HG03064 (cell line): ENCODE measurements around the gene PTGES.
"Not testable (repeated sequence)": the region's sequence is repeated elsewhere in the genome, so short reads cannot be mapped to it uniquely, and the experiment has no call there.

Experiments
- ATAC-seq: cut with Tn5 transposase; IDR thresholded peaks from one replicate; pipeline ENCODE4 v1.9.1; 2021; ENCODE audit warnings: low read depth; ENCODE audit not compliant: unreplicated experiment

Gene PTGES

DNA sequence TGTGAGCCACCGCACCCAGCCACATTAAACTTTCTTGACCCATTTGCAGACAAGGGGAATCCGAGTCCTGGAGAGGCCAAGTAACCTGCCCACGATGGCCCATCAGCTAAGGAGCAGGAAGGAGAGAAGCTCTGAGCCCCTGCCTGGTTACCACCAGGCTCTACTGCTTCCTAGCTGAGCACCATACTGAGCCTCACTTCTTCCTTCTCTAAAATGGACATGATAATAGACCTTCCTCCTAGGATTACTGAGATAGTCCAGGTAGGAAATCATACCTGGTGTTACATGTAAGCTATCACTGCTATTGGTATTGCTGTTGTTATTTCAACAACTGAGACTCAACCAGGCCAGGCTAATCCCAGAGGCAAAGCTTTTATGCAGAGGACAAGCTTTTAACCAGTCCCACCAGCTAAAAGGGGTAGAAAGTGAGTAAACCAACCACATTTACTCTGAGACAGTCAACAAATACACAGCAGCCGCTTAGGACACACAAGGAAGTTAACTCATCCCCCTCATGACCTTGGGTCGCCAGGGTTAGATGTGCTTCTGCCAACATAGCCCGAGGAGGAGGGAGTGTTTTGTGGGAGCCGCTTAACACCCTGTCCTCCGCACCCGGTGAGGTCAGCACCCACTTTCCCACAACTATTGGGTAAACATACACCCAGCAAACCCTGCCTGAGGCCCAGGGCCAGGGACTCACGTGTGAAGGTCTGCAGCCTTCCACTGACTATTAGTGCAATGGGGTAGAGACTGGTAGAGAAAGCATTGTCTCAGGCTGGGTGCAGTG lies 20.6 kb upstream of the PTGES start:
- no peak for ATAC-seq

DNA sequence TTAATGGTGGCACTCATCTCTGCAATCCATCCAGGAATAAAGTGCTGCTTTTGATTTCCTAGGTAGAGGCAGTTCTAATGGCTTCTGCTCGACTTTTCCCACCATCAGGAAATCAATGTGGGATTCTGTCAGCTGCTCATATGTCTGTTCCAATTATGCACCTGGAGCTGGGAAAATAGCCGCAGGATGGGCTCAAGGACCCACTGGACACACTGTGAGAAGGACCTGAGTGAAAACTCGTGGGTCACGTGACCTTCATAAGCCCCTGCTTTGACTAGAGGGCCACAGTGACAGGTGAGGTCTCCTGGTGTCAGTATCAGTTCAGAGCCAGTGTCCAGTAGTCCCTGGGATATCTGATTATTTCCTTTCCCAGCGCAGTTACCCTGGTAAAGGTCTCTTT lies 17.9 kb upstream of the PTGES start:
- no peak for ATAC-seq

DNA sequence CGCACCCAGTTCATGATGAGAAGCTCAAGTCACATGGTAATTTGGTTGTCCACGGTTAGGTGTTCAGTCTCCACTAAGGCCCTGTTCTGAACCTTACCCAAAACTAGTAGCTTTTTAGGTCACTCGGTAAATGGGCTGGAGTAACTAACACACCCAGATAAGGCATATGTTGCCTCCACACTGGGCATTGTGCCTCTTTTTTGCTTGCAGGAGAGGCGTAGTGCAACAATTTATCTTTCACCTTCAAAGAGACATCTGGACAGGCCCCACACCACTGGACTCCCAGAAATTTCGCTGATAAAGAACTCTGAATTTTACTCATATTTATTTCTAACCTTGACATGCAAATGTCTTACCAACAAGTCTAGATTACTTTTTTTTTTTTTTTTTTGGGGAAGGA lies 16.8 kb upstream of the PTGES start:
- ATAC-seq, result no peak

DNA sequence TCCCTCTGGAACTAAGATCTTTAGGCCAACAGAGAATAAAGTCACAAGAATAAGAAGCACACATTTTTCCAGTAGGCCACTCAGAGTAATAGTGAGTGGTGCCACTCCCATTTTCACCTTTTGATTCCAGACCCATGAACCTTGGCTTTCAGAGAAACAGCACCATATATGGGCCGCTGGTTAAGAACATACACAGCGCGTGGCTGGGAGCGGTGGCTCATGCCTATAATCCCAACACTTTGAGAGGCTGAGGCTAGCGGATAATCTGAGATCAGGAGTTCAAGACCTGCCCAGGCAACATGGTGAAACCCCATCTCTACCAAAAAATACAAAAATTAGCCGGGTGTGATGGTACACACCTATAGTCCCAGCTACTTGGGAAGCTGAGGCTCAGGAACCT lies 15.6 kb upstream of the PTGES start:
- no peak for ATAC-seq

DNA sequence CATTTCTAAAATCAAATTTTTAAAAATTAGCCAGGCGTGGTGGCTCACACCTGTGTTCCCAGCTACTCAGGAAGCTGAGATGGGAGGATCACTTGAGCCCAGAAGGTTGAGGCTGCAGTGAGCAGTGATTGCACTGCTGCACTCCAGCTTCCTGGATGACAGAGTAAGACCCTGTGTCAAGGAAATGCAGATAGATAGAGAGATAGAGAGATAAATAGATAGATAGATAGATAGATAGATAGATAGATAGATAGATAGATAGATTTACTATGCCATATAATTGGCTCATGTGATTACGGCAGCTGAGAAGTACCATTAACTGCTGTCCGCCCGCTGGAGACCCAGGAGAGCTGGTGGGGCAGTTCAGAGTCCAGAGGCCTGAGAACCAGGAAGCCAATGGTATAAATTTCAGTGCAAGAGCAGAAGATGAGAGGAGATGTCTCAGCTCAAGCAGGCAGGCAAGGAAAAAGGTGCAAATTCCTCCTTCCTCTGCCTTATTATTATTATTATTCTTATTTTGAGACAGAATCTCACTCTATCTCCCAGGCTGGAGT lies 13.0 kb upstream of the PTGES start:
- no peak for ATAC-seq

DNA sequence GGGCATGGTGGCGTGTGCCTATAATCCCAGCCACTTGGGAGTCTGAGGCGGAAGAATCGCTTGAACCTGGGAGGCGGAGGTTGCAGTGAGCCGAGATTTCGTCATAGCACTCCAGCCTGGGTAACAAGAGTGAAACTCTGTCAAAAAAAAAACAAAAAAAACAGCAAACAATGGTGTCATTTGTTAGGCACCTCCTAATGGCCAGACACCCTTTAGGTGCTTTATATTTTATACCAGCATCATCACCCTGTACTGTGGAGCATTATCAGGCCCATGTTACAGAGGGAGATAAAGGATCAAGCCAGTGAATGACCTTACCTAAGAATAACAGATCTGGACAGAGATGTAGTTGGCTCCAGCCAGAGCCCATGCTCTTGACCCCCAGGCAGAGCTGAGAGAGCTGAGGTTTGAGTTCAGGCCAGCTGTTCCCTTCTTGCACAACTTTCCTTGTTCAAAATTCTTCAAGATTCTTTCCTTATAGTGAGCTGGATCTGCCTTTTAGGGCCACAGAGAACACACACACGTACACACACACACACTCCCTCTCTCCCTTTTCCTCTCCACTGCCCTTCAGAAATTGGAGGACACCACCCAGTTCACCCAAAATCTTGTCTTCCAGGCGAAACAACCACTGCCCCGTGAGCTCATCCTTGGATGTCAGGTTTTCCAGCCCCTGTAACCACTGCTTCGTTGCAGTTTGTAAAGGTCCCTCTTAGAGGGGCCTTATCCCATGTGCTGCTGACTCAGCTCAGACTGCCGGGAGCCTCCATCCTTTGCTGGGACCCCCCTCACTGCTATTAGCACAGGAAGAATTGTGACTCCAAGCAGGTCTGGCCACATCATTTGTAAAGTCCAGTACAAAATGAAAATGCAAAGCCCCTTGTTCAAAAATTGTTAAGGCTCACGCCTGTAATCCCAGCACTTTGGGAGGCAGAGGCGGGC lies 10.4 kb upstream of the PTGES start:
- ATAC-seq, result no peak

DNA sequence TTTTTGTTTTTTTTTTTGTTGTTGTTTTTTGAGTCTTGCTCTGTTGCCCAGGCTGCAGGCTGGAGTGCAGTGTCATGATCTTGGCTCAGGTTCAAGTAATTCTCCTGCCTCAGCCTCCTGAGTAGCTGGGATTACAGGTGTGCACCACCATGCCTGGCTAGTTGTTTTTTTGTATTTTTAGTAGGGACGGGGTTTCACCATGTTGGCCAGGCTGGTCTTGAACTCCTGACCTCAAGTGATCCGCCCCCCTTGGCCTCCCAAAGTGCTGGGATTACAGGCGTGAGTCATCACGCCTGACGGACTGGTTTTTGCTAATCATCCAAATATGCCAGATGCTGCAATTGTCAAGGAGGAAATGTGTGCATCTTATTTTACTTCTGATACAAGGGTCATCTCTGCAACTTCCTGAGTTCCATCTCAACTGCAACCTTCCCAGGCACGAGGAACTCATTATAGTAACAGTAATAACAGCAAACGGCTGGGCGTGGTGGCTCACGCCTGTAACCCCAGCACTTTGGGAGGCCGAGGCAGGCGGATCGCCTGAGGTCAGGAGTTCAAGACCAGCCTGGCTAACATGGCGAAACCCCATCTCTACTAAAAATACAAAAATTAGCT lies 9.6 kb upstream of the PTGES start:
- not testable (repeated sequence) for ATAC-seq

DNA sequence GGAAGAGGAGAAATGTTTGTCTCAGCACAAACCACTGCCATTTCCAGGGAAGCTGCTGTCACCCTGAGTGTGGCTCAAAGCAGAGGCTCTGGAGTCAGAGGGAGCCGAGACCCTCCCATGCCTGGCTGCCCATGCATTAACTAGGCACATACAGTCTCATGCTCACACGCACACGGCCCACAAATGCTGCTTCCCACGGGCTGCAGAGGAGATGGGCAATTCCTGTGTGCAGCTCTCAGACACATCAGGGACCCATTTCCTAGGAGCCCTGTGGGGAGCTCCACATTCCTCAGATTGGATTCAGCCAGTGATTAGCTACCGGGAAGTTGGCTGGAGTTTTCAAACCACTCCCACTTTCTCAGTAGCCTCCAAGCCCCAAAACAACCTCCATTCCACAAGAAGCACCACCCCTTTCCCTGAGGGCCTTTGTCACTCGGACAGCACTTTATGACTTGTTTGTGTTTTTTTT lies 9.1 kb upstream of the PTGES start:
- no peak for ATAC-seq

DNA sequence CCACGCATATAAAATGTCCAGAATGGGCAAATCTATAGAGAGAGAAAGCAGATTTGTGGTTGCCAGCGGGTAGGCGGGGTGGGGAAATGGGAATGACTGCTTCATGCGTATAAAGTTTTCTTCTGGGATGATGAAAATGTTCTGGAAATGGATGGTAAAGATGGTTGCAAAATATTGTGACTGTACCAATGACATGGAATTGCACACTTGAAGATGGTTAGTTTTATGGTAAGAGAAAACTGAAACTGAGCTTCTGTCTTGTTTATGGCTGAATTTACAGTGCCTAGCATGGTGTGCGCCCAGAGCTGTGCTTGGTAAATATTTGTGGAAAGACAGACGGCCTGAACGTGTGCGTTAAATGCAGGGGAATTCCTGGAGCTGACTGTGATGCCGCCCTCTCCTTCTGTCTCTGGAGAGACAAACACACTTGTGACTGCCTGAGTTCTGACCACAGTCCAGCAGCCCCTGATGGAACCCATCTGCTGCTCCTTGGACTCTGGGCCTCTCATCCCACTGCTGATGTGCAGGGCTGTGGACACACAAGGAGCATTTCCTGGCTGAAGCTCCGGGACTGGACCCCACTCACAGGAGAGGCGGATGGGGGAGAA lies 8.6 kb upstream of the PTGES start:
- ATAC-seq, result no peak

DNA sequence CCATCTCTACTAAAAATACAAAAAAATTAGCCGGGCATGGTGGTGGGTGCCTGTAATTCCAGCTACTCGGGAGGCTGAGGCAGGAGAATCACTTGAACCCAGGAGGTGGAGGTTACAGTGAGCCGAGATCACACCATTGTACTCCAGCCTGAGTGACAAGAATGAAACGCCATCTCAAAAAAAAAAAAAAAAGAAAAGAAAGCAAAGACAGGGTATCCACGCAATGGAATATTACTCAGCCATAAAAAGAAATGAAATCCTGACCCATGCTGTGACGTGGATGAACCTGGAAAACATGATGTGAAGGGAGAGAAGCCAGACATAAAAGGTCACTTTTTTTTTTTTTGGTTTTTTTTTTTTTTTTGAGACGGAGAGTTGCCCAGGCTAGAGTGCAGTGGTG lies 7.9 kb upstream of the PTGES start:
- not testable (repeated sequence) for ATAC-seq

DNA sequence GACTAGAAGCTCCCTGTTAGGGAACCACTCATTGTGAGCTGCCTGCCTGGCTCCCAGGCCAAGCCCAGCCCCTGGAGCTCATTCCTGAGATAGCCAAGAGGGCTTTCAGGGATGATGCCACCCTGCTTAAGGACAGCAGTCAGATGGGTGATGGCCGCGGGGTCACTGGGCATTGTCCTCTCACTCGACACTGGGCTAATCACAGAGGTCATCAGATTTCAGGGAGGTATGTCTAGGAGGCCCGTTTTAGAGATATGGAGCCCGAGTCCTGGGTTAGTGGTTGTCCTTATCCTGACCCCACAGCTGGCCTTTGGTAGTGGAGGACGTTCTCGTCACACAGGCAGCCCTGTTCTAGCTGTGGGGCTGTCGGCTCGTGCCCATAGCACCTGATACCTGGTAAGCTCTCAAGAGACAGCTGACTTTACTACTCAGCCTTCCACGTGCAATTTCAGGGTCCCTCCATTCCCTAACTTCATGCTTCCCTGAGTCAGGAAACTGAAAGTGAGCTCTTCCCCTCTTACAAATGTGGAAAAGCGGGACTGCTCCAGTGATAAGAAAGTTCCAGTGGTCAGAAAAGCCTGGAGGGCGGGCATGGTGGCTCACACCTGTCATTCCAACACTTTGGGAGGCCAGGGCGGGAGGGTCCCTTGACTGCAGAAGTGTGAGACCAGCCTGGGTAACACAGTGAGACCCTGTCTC lies 7.1 kb upstream of the PTGES start:
- ATAC-seq, result no peak

DNA sequence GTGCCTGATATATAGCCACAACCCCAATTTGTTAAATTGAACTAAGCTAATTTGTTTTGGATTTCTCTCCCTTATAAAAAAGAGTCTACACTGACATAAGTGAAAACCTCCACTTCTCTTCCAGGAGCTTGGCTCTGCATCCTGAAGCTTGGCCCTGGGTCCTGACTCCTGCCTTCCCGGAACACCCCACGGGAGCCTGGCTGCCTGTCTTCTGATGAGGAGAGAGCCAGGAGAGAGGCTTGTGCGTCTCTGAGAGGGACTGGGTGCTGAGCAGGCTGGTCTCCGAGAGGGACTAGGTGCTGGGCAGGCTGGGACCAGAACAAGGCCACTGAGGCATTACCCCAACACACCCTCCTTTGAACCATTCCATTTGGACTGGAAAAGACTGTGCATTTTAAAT lies 6.5 kb upstream of the PTGES start:
- ATAC-seq, result no peak

DNA sequence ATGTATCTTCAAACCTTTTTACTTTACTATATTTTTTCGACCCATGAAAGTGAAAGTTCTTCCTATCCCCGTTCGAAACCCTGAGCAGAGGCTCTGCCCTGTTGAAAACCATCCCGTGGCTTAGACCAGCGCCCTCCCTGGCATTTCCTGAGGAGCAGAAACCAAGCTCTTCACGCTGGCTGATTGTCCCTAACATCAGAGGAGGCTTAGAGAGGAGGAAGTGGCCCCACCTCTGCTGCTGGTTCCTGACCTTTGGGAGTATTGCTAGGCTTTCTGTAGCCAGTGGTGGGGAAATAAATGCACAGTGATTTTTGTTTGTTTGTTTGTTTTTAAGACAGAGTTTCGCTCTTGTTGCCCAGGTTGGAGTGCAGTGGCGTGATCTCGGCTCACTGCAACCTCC lies 4.2 kb upstream of the PTGES start:
- no peak for ATAC-seq

DNA sequence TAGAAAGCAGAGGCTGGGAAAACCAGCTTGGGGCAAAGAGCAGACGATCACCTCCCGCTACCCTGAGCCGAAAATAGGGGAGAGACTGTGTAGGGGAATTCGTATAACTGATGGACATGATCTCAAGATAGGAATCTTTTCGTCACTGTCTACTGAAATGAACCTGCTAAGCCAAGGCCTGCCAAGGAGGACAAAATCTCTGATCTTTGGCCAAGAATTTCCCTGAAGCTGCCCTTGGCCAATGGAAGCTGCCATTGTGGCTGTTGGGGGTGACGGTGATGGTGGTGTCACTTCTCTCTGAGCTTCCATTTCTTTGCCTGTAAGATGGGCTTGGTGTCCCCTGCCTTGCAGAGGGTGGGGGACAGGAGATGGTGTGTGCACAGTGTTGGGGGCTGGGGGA lies 3.3 kb upstream of the PTGES start:
- no peak for ATAC-seq

DNA sequence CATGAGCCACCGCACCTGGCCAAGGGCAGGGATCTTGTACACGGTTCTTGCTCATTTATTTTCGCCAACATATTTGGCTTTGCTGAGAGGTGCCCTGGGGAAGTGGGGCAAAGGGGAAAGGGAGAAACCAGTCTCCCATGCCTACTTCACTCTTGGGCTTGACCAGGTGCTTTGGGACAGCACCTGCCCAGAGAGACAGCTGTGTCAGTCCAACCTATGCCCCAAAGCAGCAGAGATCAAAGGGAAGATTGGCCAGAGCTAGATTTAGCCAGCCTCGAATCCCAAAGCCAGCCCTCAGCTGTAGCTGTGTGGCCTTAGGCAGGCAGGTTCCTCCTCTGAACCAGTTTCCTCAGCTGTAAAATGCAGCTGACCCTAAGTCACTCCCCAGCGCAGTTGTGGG lies 2.3 kb upstream of the PTGES start:
- no peak for ATAC-seq

DNA sequence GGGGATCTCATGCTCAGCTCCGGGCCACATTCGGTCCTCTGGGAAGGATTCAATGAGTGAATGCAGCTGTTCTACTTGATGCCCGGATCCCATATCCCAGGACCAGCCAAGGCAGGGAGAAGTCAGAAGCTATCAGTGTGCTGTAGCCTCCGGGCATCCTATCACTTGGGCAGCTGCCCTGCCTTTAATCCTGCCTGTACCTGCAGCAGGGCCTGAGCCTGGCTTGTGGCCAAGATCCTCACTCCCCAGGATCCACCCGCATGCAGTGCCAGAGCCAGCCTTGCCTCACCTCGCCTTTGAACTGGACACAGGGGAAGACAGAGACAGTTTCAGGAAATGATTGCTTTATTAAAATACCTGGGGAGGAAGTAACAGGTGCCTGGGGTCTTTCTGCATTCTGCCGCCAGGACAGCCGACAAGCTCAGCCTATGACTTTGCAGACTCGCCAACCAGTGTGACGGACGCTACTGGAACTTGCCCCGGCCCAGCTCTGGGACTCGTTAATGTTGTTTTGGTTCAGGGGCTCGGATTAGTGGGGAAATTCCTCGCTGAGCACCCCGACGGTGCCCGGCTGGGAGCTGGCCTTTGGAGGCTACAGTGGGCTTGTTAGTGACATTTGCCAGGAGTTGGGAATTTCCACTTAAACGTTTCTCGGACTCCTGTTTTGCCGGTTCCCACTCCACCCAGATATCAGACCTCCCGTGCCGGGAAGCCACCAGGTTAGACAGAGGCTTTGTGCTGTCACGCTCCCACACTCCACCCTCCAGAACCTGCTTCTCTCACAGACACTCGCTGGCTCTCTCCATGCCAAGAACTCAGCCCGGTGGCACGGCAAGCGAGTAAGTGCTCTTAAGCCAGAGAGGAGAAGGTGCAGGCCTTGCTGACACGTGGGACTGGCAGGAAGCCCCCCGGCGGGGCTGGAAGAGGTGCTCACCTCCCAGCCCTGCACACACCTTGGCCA lies 721 bp downstream of the PTGES start:
- ATAC-seq, result no peak

DNA sequence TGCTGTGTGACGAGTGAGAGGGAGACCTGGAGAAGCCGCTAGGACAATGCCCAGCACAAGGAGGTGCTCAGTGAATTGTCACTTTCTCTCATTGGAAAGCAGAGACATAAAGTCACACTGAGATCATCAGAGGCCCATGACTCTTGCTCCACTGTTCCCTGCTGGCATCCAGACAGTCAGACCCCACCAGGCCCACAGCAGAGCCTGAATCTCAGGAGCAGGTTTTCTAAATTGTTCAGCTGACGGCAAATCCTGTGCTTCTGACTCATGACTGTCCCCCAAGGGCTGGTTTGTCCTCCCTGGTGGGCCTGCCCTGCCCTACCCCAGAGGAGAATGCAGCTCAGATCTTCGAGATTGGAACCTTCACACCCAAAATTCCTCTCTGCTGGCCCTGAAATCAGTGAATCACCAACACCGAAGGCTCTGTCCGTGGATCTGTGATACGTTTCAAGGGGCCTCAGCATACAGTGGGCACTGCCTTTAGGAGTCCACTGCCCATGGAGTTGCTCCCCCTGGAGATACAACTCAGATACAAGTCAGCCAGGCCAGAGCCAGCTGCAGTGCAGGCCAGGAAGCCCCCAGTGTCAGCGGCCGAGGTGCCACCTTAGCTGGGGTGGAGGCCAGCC lies 2.7 kb downstream of the PTGES start:
- ATAC-seq, result no peak

DNA sequence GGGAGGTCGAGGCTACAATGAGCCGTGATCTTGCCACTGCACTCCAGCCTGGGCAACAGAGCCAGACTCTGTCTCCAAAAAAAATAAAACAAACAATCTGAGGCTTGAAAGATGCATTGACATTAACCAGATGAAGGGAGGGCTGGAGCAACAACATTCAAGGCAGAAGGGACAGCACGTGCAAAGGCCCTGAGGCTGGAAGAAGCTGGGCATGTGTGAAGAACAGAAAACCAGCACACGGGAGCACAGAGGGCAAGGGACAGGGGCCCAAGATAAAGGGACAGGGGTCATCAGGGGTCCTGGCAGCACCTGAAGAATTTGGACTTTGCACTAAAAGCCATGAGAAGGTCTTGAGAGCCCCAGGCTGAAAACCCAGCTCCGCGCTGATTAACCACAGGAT lies 3.3 kb downstream of the PTGES start:
- ATAC-seq, result no peak
